Transverse colon (tissue), 4 donors: Measurements from ENCODE around the gene UBE2M.

Experiments
- CTCF ChIP-seq, 5 experiments: fragments of 200-600 bp in 3 of 5; fragments of 450-650 bp in 2 of 5; sonication (generic) in 3 of 5; IDR thresholded peaks; 1 replicate in 2 of 5; 2 replicates in 3 of 5; pipeline ENCODE4 v1.5.1; 2016 to 2017; ENCODE audit warnings: antibody characterized with exemption in 5 of 5, inconsistent platforms in 3 of 5, mild to moderate bottlenecking in 2 of 5, moderate library complexity in 1 of 5
- POLR2A ChIP-seq: fragments of 450-650 bp; IDR thresholded peaks from one replicate; pipeline ENCODE4 v1.6.1; 2016; ENCODE audit warnings: antibody characterized with exemption, mild to moderate bottlenecking, moderate library complexity
- POLR2AphosphoS5 ChIP-seq, 3 donors: sonication (generic); formaldehyde crosslinking; IDR thresholded peaks; one replicate each; pipeline ENCODE4 v1.6.1; 2016; ENCODE audit warnings: antibody characterized with exemption in 3 of 3

GRCh38 chr19:58571575-58571947 is 13.2 kb upstream of the UBE2M start:
- TF ChIP-seq POLR2AphosphoS5 (IDR thresholded peaks at IDR 0.05): no peak
- TF ChIP-seq CTCF (IDR thresholded peaks at IDR 0.05): no peak
- no peak for TF ChIP-seq POLR2A
